Activated T-helper 17 cell treated with anti-CD3 and anti-CD28 coated beads, Interleukin-2, amount 50 U/mL, for 72 hours (primary cell): Measurements from ENCODE around the gene BCL11B. TPM values are rescaled to one million over a fixed set of nuclear protein-coding genes. Genes with fewer than 3 reads are reported as not detected.

Source experiments
- ATAC-seq: fragments of 150-1000 bp; cut with Tn5 transposase; replicated peaks from 2 replicates; pipeline ENCODE4 v1.10.0; 2021; ENCODE audit warnings: mild to moderate bottlenecking, moderate library complexity
- H3K27ac Mint-ChIP-seq: one replicate; pipeline ENCODE4 v1.8.0; 2022; ENCODE audit warnings: mixed read lengths
- H3K27me3 Mint-ChIP-seq: one replicate; pipeline ENCODE4 v1.8.0; 2022; ENCODE audit warnings: mixed read lengths
- H3K36me3 Mint-ChIP-seq: one replicate; pipeline ENCODE4 v1.8.0; 2022; ENCODE audit warnings: low read depth, mild to moderate bottlenecking, mixed read lengths
- H3K4me1 Mint-ChIP-seq: one replicate; pipeline ENCODE4 v1.8.0; 2022; ENCODE audit warnings: mixed read lengths
- H3K4me3 Mint-ChIP-seq: one replicate; pipeline ENCODE4 v1.8.0; 2022; ENCODE audit warnings: mild to moderate bottlenecking, mixed read lengths
- H3K9me3 Mint-ChIP-seq: one replicate; pipeline ENCODE4 v1.8.0; 2022; ENCODE audit warnings: mixed read lengths
- total RNA-seq, 2 donors: library from RNA; stranded (reverse); gene quantifications; one replicate each; pipeline ENCODE4 v1.2.3, GENCODE V29; 2022

The BCL11B gene
- total RNA-seq, 2 donors from 2014 or later: 51.4 to 52.9 TPM

DNA sequence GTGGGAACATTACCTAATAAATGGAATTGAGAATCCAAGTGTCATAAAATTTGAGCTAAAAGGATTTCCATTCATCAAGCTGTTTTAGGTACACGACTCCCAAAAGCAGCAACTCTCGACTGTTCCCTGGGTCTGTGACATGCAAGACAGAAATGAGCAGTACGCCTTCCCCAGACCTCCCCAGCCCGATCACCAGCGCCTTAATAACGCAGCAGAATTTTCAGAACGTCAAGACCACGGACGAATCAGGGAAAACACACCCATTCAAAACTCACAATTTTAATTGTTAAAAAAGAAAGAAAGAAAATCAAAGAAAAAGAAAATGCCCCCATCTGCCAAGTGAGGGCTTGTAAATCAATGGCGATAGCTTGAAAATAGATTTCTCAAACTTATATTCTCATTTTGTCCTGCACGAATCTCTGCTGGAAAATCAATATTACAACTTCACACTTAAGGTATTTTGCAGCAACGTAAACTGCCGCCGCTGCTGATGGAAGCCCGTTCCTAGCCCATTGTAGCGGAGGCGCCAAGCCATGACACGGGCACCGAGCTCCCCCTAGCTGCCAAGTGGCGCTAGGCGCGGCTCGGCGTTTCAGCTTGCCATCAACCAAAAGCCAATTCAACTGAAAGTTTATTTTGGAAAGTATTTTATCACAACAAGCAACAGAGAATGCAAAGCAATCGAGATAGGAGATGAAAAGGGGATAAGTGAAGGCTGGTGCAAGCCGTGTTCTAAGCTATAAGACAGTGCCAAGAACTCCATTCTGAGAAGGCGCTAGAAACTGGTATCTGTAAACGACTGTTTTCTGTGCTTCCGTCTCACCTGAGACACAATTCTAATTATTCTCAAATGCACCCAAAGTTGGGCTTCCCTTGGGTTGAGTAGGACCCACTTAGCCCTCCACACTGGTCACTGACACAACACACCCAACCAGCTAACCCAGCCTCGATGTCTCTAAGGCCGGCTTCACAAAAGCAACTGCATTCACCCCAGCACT, 5.5 kb downstream of the BCL11B start:
- peak overlapping the region; percentile 96 for H3K4me3 Mint-ChIP-seq
- peaks cover 92% of the 10 kb centered on the region for H3K36me3 Mint-ChIP-seq
- peak; percentile 55 for ATAC-seq
- no peaks in the 10 kb centered on the region for H3K27me3 Mint-ChIP-seq
- peak overlapping the region; percentile 99 for H3K27ac Mint-ChIP-seq
- H3K4me1 Mint-ChIP-seq: peaks cover 27% of the 10 kb centered on the region
- no peaks in the 10 kb centered on the region for H3K9me3 Mint-ChIP-seq

GRCh38 chr14:99265571-99265970, 6.4 kb downstream of the BCL11B start:
- H3K4me1 Mint-ChIP-seq: peaks cover 34% of the 10 kb centered on the region

GRCh38 chr14:99264691-99265450, 7.1 kb downstream of the BCL11B start:
- ATAC-seq: peak; percentile 4
- peak overlapping the region; percentile 96 for H3K4me3 Mint-ChIP-seq
- H3K27ac Mint-ChIP-seq: peak overlapping the region; percentile 99
- H3K9me3 Mint-ChIP-seq: no peaks in the 10 kb centered on the region
- H3K27me3 Mint-ChIP-seq: no peaks in the 10 kb centered on the region
- peaks cover 37% of the 10 kb centered on the region for H3K4me1 Mint-ChIP-seq
- H3K36me3 Mint-ChIP-seq: peaks cover 98% of the 10 kb centered on the region

More at GRCh38 chr14:99265571-99265970, 6.4 kb downstream of the BCL11B start:
- peak overlapping the region; percentile 96 for H3K4me3 Mint-ChIP-seq
- peak overlapping the region; percentile 99 for H3K27ac Mint-ChIP-seq
- no peaks in the 10 kb centered on the region for H3K9me3 Mint-ChIP-seq
- no peaks in the 10 kb centered on the region for H3K27me3 Mint-ChIP-seq
- H3K36me3 Mint-ChIP-seq: peaks cover 96% of the 10 kb centered on the region
- ATAC-seq: no peak

DNA sequence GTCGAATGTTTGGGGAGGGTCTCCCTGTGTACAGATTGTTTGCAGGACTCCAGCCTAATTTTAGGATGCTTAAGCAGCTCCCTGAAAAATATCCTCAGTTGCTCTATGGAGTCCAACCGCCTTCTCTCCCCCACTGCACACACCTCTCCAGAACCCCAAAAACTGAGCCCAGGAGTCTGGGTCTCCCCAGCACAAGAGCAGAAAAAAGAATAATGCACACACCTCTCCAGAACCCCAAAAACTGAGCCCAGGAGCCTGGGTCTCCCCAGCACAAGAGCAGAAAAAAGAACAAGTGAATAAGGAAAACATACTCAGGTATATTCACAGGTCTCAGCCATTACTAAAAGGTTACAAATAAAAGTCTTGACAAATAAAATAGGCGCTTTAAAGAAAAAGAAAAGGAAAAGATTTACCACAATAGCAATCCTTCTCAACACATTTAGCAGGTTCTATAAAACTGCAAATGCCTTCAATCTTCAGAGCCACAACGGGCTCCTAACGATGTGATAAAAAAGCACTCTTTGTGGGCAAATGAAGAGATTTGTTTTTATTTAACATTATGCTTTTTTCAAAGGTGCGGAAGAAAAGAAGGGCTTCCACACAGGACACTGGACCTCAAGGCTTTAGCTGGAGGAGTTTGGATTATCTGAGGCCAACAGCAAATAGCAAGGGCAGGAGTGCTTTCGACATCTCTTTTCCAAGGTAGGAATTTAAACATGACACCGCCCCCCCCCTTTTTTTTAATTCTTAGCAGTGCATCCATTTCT, 8.2 kb downstream of the BCL11B start:
- peaks cover 100% of the 10 kb centered on the region for H3K36me3 Mint-ChIP-seq
- no peaks in the 10 kb centered on the region for H3K9me3 Mint-ChIP-seq
- peaks cover 48% of the 10 kb centered on the region for H3K4me1 Mint-ChIP-seq
- H3K4me3 Mint-ChIP-seq: peak overlapping the region; percentile 96
- peak overlapping the region; percentile 99 for H3K27ac Mint-ChIP-seq
- ATAC-seq: no peak
- H3K27me3 Mint-ChIP-seq: no peaks in the 10 kb centered on the region

- no peaks in the 10 kb centered on the region for H3K9me3 Mint-ChIP-seq
- H3K4me1 Mint-ChIP-seq: peaks cover 52% of the 10 kb centered on the region
- peaks cover 100% of the 10 kb centered on the region for H3K36me3 Mint-ChIP-seq
- H3K27ac Mint-ChIP-seq: peak overlapping the region; percentile 99
- no peaks in the 10 kb centered on the region for H3K27me3 Mint-ChIP-seq
- no peak for ATAC-seq
- peak overlapping the region; percentile 96 for H3K4me3 Mint-ChIP-seq
Observed at GRCh38 chr14:99262977-99263448, 9.0 kb downstream of the BCL11B start.

DNA sequence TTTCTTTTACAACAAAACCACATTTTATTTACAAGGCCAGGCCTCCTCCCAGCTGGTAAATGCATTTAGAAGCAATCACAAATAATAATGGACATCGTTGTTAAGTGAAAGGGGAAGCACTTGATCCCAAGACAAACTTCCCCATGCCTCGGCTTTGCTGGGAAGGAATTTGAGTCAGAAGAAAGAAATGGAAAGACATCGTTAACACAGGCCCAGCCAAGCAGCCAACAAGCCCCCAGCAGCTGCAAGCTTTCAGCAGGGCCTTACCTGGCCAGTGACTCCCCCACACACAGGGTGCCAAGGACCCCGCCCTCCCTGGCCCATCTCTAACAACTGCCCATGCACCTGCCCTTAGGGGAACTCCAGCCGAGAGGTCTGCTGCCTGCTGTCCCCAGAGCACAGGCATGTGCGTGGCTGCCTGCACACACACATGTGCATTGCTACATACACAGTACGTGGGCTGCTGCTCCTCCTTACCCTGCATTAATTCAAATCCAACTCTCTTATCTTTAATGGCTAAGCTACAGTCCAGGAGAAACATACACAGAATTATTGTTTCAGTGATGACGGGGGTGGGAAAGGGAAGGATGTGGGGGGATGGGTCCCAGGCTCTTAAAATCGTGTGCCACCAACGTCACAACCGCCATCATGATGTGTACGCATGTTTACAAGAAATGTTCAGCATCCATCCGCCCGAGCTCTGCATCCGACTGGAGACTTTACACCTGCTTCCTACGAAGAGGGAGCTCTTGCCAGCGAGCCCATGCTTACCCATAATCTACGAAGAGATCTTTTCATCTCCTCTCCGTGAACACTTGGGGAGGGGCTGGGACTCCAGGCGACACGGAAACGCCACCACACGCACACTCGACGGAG, 9.8 kb downstream of the BCL11B start:
- H3K27ac Mint-ChIP-seq: peak overlapping the region; percentile 99
- peak; percentile 49 for ATAC-seq
- H3K4me3 Mint-ChIP-seq: peak overlapping the region; percentile 96
- peaks cover 100% of the 10 kb centered on the region for H3K36me3 Mint-ChIP-seq
- peaks cover 55% of the 10 kb centered on the region for H3K4me1 Mint-ChIP-seq
- H3K27me3 Mint-ChIP-seq: no peaks in the 10 kb centered on the region
- no peaks in the 10 kb centered on the region for H3K9me3 Mint-ChIP-seq

- peaks cover 58% of the 10 kb centered on the region for H3K4me1 Mint-ChIP-seq
- ATAC-seq: peak; percentile 31
- H3K9me3 Mint-ChIP-seq: no peaks in the 10 kb centered on the region
- H3K4me3 Mint-ChIP-seq: peak overlapping the region; percentile 96
- H3K36me3 Mint-ChIP-seq: peaks cover 100% of the 10 kb centered on the region
- peak overlapping the region; percentile 99 for H3K27ac Mint-ChIP-seq
- H3K27me3 Mint-ChIP-seq: no peaks in the 10 kb centered on the region
Observed at GRCh38 chr14:99260587-99261551, 11.1 kb downstream of the BCL11B start.

DNA sequence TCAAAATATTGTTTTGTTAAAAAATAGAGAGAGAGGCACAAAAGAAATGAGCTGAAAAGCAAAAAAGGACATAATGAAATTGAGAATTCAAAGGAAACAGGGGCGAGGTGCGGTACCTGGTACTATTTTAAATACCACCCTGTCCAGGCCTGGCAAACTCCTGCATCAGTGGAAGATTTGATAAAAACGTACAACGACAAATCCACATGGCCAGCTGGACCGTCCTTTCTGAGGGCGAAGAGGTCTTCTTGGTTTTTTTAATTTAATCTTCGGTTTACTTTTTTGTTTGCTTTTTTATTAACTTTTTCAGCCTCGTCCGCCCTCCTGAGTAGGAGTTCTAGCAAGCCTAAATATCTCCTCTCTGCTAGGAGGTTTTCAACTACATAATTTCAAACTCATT, 11.9 kb downstream of the BCL11B start:
- H3K4me3 Mint-ChIP-seq: peak overlapping the region; percentile 96
- peaks cover 100% of the 10 kb centered on the region for H3K36me3 Mint-ChIP-seq
- no peaks in the 10 kb centered on the region for H3K27me3 Mint-ChIP-seq
- no peaks in the 10 kb centered on the region for H3K9me3 Mint-ChIP-seq
- peaks cover 53% of the 10 kb centered on the region for H3K4me1 Mint-ChIP-seq
- H3K27ac Mint-ChIP-seq: peak overlapping the region; percentile 99
- no peak for ATAC-seq

DNA sequence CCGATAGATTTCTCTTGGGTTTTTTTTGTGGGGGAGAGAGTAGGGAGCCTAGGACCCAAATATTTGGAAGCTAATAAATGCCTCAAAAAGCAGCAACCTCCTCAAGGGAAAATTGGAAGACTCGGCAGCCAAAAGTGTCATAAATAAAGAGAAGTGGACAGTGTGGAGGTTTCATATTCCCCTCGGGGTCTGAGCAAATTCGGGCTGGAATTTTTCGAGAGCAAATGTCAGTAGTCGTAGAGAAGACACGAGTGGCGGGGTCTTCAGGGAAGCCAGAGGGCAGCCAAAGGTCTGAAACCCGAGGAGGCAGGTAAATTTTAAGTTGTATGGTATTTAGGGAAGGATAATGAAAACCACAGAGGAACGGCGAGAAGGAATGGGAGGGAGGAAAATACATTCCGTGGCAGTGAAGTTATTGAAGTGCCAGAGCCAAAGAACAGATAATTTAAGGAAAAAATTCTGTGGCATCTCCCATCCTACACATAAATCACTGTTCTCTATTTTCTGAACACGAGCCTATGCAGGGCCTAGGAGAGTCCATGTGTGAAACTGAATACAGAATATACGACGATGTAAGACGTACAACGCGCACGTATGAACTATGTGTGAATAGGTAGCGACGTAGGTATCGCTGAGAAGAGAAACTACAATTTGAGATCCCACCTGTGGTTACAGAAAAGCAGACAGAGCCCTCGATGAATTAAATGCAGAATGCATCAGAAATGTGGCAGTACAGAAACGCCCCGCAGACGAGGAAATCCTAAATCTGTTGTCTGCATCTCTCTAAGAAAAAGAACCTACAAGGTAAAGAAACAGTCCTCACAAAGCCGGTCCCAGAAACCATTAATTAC, 12.9 kb downstream of the BCL11B start:
- Mint-ChIP-seq H3K4me1 (peaks cover 55% of the 10 kb centered on the region), H3K36me3 (peaks cover 100% of the 10 kb centered on the region), H3K9me3 (no peaks in the 10 kb centered on the region), H3K4me3 (peak overlapping the region; percentile 96), H3K27ac (peak overlapping the region; percentile 99), H3K27me3 (no peaks in the 10 kb centered on the region)
- peak; percentile 66 for ATAC-seq

DNA sequence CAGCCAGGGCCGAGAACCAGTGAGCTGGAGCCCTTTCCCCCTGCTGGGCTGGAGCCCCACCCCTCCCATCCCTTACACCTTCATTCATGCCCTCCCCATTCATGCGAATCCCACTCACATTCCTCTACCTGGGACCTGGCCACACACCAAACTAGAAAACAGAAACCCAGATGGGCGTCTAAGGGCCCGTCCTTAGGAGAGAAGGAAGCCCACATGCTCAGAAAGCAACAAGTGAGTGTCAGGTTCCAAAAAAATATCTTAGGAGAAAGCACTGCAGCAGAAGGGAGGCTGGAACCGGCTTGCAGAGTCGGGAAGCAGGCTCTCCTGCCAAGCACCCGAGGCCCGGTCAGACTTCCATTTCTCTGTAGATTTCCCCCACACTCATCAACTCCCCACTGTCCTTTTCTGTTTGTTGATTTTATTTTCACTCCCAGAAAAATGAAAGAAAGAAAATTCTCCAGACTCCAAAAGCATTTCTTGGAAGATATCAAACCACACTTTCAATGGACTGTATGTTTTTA, 13.6 kb downstream of the BCL11B start:
- Mint-ChIP-seq H3K27ac (peak overlapping the region; percentile 99), H3K9me3 (no peaks in the 10 kb centered on the region), H3K36me3 (peaks cover 100% of the 10 kb centered on the region), H3K4me3 (peak overlapping the region; percentile 96), H3K4me1 (peaks cover 62% of the 10 kb centered on the region), H3K27me3 (no peaks in the 10 kb centered on the region)
- no peak for ATAC-seq

- H3K4me3 Mint-ChIP-seq: peak overlapping the region; percentile 96
- peaks cover 66% of the 10 kb centered on the region for H3K4me1 Mint-ChIP-seq
- H3K27ac Mint-ChIP-seq: peak overlapping the region; percentile 99
- no peak for ATAC-seq
- H3K27me3 Mint-ChIP-seq: no peaks in the 10 kb centered on the region
- peaks cover 100% of the 10 kb centered on the region for H3K36me3 Mint-ChIP-seq
- H3K9me3 Mint-ChIP-seq: no peaks in the 10 kb centered on the region
Observed at GRCh38 chr14:99257673-99258221, 14.2 kb downstream of the BCL11B start.
